ENCODE data around the gene WDR33. TPM values are rescaled to one million over a fixed set of nuclear protein-coding genes. Genes with fewer than 3 reads are reported as not detected.
A peak's percentile ranks its signal among the peaks of the same experiment; 100 is the strongest.

The WDR33 gene
- total and polyA plus RNA-seq, 10 of the 15 experiments (the other 5 are each of a cell fraction or from before 2014, with no cell fraction given): 29.2 to 73.8 (median 45.6) TPM

DNA sequence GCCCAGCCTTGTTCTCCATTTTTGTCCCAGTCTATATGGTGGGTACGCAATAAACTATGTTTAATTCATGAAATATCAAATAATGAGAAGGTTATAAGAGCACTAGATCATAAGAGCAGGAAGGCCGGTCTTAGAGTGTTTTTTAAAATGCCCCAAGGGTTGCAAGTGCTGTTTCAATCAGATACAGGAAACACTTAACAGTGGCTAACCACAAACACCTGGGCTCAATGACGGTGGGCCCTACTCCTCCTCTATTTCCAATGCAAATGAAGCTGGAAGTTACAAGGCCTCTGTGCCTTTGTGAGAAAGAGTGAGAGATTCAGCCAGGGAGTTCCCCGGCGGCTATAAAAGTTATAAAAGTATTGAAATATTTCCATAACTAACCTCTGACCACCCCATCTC is 18.9 kb upstream of the WDR33 start (continued):
- TF ChIP-seq, protein P1, sequence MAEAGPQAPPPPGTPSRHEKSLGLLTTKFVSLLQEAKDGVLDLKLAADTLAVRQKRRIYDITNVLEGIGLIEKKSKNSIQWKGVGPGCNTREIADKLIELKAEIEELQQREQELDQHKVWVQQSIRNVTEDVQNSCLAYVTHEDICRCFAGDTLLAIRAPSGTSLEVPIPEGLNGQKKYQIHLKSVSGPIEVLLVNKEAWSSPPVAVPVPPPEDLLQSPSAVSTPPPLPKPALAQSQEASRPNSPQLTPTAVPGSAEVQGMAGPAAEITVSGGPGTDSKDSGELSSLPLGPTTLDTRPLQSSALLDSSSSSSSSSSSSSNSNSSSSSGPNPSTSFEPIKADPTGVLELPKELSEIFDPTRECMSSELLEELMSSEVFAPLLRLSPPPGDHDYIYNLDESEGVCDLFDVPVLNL (IDR thresholded peaks at IDR 0.05; ENCODE audit: low read depth, low read length): no peak
- TF ChIP-seq STAT1 (conservative IDR thresholded peaks at IDR 0.05): no peak
- peak; percentile 79 for TF ChIP-seq NBN (IDR thresholded peaks at IDR 0.05)
- no peak for TF ChIP-seq NFXL1 (IDR thresholded peaks at IDR 0.05; ENCODE audit: borderline replicate concordance)
- no peak for TF ChIP-seq POLR2AphosphoS2 (IDR thresholded peaks at IDR 0.05; ENCODE audit: low read depth, low read length)
- TF ChIP-seq RELA (IDR thresholded peaks at IDR 0.05; ENCODE audit: borderline replicate concordance, partially characterized antibody): peak; percentile 71
- TF ChIP-seq FOXM1 (IDR thresholded peaks at IDR 0.05; ENCODE audit: low read depth, low read length): peak; percentile 89; the same call in 1 of the 2 replicates
- TF ChIP-seq SUZ12 (IDR thresholded peaks at IDR 0.05; ENCODE audit: unreplicated experiment): no peak
- peak; percentile 60; the same call in 1 of the 2 replicates for TF ChIP-seq BACH1 (IDR thresholded peaks at IDR 0.05; ENCODE audit: borderline replicate concordance)
- peak; percentile 99 for TF ChIP-seq RUNX3 (IDR thresholded peaks at IDR 0.05; ENCODE audit: low read length)
- TF ChIP-seq SREBF2 (IDR thresholded peaks at IDR 0.05; ENCODE audit: low read length): no peak
- TF ChIP-seq KLF5 (IDR thresholded peaks at IDR 0.05; ENCODE audit: partially characterized antibody): peak; percentile 38
- TF ChIP-seq, protein P2, sequence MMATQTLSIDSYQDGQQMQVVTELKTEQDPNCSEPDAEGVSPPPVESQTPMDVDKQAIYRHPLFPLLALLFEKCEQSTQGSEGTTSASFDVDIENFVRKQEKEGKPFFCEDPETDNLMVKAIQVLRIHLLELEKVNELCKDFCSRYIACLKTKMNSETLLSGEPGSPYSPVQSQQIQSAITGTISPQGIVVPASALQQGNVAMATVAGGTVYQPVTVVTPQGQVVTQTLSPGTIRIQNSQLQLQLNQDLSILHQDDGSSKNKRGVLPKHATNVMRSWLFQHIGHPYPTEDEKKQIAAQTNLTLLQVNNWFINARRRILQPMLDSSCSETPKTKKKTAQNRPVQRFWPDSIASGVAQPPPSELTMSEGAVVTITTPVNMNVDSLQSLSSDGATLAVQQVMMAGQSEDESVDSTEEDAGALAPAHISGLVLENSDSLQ (IDR thresholded peaks at IDR 0.05): peak; percentile 36; the same call in 1 of the 2 replicates
- TF ChIP-seq, protein P3, sequence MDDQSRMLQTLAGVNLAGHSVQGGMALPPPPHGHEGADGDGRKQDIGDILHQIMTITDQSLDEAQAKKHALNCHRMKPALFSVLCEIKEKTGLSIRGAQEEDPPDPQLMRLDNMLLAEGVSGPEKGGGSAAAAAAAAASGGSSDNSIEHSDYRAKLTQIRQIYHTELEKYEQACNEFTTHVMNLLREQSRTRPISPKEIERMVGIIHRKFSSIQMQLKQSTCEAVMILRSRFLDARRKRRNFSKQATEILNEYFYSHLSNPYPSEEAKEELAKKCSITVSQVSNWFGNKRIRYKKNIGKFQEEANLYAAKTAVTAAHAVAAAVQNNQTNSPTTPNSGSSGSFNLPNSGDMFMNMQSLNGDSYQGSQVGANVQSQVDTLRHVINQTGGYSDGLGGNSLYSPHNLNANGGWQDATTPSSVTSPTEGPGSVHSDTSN (IDR thresholded peaks at IDR 0.05; ENCODE audit: insufficient replicate concordance, low read depth, low read length): peak; percentile 43
- TF ChIP-seq JUNB (IDR thresholded peaks at IDR 0.05): peak; percentile 82
- TF ChIP-seq BRCA1 (IDR thresholded peaks at IDR 0.05; ENCODE audit: low read depth, low read length): no peak
- TF ChIP-seq, protein P4, sequence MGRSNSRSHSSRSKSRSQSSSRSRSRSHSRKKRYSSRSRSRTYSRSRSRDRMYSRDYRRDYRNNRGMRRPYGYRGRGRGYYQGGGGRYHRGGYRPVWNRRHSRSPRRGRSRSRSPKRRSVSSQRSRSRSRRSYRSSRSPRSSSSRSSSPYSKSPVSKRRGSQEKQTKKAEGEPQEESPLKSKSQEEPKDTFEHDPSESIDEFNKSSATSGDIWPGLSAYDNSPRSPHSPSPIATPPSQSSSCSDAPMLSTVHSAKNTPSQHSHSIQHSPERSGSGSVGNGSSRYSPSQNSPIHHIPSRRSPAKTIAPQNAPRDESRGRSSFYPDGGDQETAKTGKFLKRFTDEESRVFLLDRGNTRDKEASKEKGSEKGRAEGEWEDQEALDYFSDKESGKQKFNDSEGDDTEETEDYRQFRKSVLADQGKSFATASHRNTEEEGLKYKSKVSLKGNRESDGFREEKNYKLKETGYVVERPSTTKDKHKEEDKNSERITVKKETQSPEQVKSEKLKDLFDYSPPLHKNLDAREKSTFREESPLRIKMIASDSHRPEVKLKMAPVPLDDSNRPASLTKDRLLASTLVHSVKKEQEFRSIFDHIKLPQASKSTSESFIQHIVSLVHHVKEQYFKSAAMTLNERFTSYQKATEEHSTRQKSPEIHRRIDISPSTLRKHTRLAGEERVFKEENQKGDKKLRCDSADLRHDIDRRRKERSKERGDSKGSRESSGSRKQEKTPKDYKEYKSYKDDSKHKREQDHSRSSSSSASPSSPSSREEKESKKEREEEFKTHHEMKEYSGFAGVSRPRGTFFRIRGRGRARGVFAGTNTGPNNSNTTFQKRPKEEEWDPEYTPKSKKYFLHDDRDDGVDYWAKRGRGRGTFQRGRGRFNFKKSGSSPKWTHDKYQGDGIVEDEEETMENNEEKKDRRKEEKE (IDR thresholded peaks at IDR 0.05): no peak
- peak; percentile 67; the same call in 1 of the 2 replicates for TF ChIP-seq MEF2A (IDR thresholded peaks at IDR 0.05; ENCODE audit: insufficient read depth, low read depth, low read length)
- TF ChIP-seq ETV6 (conservative IDR thresholded peaks at IDR 0.05 in 1 of 2, IDR thresholded peaks at IDR 0.05 in 1 of 2; ENCODE audit: borderline replicate concordance in 1 of 2, low read depth in 1 of 2): peak in 1 of 2 experiments; percentile 86; a peak in 2 of 4 replicates
- peak; percentile 72 to 76; a peak in 3 of 4 replicates for TF ChIP-seq BHLHE40 (IDR thresholded peaks at IDR 0.05; ENCODE audit: borderline replicate concordance in 1 of 2, low read depth in 2 of 2, low read length in 1 of 2)
- peak; percentile 79 for TF ChIP-seq BCL11A (IDR thresholded peaks at IDR 0.05; ENCODE audit: low read depth, low read length)
- TF ChIP-seq TAF1 (IDR thresholded peaks at IDR 0.05; ENCODE audit: borderline replicate concordance, low read depth, low read length): no peak
- TF ChIP-seq, protein P5, sequence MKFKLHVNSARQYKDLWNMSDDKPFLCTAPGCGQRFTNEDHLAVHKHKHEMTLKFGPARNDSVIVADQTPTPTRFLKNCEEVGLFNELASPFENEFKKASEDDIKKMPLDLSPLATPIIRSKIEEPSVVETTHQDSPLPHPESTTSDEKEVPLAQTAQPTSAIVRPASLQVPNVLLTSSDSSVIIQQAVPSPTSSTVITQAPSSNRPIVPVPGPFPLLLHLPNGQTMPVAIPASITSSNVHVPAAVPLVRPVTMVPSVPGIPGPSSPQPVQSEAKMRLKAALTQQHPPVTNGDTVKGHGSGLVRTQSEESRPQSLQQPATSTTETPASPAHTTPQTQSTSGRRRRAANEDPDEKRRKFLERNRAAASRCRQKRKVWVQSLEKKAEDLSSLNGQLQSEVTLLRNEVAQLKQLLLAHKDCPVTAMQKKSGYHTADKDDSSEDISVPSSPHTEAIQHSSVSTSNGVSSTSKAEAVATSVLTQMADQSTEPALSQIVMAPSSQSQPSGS (IDR thresholded peaks at IDR 0.05; ENCODE audit: low read length): peak; percentile 93
- no peak for TF ChIP-seq HDGF (IDR thresholded peaks at IDR 0.05)
